Gastroesophageal sphincter (tissue), 3 donors: ENCODE measurements around the gene CCSER2.

Source experiments
- POLR2A ChIP-seq, 2 donors: fragments of 450-650 bp; IDR thresholded peaks; one replicate each; pipeline ENCODE4 v1.6.1; 2017; ENCODE audit warnings: antibody characterized with exemption in 2 of 2, mild to moderate bottlenecking in 2 of 2, moderate library complexity in 1 of 2
- POLR2AphosphoS5 ChIP-seq: sonication (generic); formaldehyde crosslinking; IDR thresholded peaks from one replicate; pipeline ENCODE4 v1.6.1; 2017; ENCODE audit warnings: antibody characterized with exemption
- TF ChIP-seq, protein P1 (sequence below), 4 experiments: fragments of 200-600 bp in 2 of 4; fragments of 450-650 bp in 2 of 4; sonication (generic) in 1 of 4; IDR thresholded peaks; one replicate each; pipeline ENCODE4 v1.5.1; 2017 to 2019; ENCODE audit warnings: antibody characterized with exemption in 4 of 4, mild to moderate bottlenecking in 2 of 4, moderate library complexity in 2 of 4

DNA sequence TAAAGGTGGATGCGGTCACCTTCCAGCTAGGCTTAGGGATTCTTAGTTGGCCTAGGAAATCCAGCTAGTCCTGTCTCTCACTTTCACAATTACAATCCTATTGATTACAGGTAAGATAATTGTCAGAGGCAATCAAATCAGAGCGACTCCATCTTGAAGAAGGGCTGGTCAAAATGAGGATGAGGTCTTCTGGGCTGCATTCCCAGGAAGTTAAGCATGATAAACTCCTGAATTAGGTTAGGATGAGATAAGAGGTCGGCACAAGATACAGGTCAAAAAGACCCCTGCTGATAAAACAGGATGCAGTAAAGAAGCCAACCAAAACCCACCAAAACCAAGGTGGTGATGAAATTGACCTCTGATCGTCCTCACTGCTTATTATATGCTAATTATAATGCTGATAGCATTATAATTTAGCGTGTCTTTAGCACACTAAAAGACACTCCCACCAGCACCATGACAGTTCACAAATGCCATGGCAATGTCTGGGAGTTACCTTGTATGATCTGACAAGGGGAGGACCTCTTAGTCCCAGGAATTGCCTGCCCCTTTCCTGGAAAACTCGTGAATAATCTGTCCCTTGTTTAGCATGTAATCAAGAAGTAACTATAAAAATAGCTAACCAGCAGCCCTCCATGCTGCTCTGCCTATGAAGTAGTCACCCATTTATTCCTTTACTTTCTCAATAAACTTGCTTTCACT, 237.6 kb downstream of the CCSER2 start:
- TF ChIP-seq POLR2A (IDR thresholded peaks at IDR 0.05), result no peak
- TF ChIP-seq, protein P1, sequence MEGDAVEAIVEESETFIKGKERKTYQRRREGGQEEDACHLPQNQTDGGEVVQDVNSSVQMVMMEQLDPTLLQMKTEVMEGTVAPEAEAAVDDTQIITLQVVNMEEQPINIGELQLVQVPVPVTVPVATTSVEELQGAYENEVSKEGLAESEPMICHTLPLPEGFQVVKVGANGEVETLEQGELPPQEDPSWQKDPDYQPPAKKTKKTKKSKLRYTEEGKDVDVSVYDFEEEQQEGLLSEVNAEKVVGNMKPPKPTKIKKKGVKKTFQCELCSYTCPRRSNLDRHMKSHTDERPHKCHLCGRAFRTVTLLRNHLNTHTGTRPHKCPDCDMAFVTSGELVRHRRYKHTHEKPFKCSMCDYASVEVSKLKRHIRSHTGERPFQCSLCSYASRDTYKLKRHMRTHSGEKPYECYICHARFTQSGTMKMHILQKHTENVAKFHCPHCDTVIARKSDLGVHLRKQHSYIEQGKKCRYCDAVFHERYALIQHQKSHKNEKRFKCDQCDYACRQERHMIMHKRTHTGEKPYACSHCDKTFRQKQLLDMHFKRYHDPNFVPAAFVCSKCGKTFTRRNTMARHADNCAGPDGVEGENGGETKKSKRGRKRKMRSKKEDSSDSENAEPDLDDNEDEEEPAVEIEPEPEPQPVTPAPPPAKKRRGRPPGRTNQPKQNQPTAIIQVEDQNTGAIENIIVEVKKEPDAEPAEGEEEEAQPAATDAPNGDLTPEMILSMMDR (IDR thresholded peaks at IDR 0.05), result no peak
- TF ChIP-seq POLR2AphosphoS5, result no peak
